ENCODE data around the gene U2AF1L4.

U2AF1L4 gene

GRCh38 chr19:35777961-35778360, 32.7 kb upstream of the U2AF1L4 start:
- TF ChIP-seq ZFX (IDR thresholded peaks at IDR 0.05) (no peak), CTCF (conservative IDR thresholded peaks at IDR 0.05) (no peak)
- H3K27ac ChIP-seq = no peak overlapping the region

GRCh38 chr19:35777086-35777841, 32.0 kb upstream of the U2AF1L4 start:
- TF ChIP-seq ZFX (IDR thresholded peaks at IDR 0.05) (no peak), CTCF (conservative IDR thresholded peaks at IDR 0.05) (no peak)
- no peak overlapping the region for H3K27ac ChIP-seq

- peak overlapping the region; percentile 84 for H3K27ac ChIP-seq
- TF ChIP-seq ZFX (IDR thresholded peaks at IDR 0.05) = no peak
- no peak for TF ChIP-seq CTCF (conservative IDR thresholded peaks at IDR 0.05)
Observed at GRCh38 chr19:35776102-35776788, 31.0 kb upstream of the U2AF1L4 start.

DNA sequence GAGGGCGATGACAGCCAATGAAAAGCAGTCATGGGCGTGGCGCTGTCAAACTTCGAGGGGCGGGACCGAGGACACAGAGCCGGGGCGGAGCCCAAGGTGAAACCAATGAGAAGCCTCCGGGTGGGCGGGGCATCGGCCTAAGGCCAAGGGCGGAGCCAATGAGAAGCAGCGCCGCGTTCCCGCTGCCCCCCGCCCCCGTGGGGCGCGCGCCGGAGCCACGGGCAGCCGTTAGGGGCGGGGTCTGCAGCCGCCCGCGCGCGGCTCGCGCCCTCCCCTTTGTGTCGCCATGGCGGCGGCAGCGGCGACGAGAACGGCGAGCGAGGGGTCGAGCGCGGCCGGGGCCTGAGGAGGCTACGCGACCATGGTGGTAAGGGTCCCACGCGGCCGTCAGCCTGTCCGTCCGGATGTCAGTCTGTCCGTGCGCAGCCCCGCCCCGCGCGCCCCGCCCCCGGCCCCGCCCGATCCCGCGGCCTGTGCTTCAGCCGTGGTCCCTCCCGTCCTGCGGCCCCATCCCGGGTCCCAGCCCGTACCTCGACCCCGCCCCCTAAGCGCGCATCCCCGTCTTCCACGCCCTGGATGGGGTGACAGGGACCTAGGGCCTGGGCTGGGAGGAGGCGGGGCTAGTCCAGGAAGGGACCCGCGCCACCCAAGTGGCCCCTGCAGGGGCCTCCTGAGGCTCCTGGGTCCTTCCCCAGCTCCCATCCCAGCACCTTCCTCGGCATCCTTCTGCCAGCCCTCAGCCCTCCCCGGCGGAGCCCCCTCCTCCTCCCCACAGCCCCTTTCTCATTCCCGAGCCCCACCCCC, 30.3 kb upstream of the U2AF1L4 start, which contains the start of gene ARHGAP33:
Gene ARHGAP33, plus strand, starts transcription at position 267 of the 804 bp plus-strand sequence. Its CDS starts 95 bp downstream, at position 362.
- H3K27ac ChIP-seq = peak within 1 kb of the TSS; percentile 84
- TF ChIP-seq ZFX (IDR thresholded peaks at IDR 0.05) (peak; percentile 51; the same call in 1 of the 2 replicates), CTCF (conservative IDR thresholded peaks at IDR 0.05) (no peak)

DNA sequence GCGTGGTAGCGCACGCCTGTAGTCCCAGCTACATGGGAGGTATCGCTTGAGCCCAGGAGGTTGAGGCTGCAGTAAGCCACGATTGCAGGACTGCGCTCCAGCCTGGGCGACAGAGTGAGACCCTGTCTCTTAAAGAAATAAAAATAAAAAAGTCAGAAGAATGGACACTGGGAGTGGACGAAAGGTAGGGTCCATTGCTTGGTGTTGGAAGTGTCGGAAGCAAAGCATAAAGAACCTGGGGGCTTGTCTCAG, 29.8 kb upstream of the U2AF1L4 start:
- peak overlapping the region; percentile 84; the same call in 1 of the 2 replicates for H3K27ac ChIP-seq

DNA sequence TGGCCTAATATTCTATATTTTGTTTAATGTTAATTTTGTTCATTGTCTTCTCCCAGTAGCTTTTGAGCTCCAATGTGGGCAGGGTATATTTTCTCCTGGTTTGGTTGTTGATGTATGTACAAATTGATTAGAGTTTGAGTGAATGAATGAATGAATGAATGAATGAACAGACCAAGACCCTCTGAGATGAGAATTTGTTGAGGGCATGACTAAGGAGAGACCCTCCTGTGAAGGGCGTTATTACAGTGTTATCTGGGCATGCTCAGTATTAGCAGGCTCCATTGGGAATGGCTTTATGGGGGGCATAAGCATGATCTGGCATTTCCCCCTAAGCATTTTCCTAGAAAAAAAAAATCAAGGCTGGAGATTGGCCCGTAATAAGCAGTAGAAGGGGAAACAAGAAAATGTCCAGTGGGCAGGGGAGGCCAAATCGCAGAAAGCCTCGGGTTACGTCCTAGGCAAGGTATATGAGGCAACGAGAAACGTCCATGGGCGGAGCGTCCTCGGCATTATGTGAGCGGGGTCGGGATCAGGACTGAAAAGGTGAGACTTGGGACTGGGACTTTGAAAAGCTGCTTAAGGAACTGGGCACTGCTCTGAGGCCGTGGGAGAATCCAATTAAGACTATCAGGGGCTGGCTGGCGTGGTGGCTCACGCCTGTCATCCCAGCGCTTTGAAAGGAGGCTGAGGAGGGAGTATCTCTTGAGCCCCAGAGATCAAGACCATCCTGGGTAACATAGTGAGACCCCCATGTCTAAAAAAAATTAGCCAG, 29.2 kb upstream of the U2AF1L4 start:
- H3K27ac ChIP-seq = peak overlapping the region; percentile 84; the same call in 1 of the 2 replicates
- TF ChIP-seq CTCF (conservative IDR thresholded peaks at IDR 0.05) = no peak
- TF ChIP-seq ZFX (IDR thresholded peaks at IDR 0.05) = no peak

More for the DNA sequence above, 29.8 kb upstream of the U2AF1L4 start:
- TF ChIP-seq CTCF (conservative IDR thresholded peaks at IDR 0.05) = no peak
- no peak for TF ChIP-seq ZFX (IDR thresholded peaks at IDR 0.05)

Data from C4-2B (cell line).